Right lobe of liver (tissue), 6 donors: ENCODE measurements around the gene VWA8. TPM values are rescaled to one million over a fixed set of nuclear protein-coding genes. Genes with fewer than 3 reads are reported as not detected.
"Not testable (repeated sequence)": the region's sequence is repeated elsewhere in the genome, so short reads cannot be mapped to it uniquely, and the experiment has no call there.

ENCODE experiments used
- ATAC-seq, 4 donors: fragments of 200-7000 bp; cut with Tn5 transposase; one replicate each; pipeline ENCODE4 v1.9.1; 2020; ENCODE audit warnings: mild to moderate bottlenecking in 4 of 4, moderate library complexity in 4 of 4
- DNase-seq, 3 donors: peaks; one replicate each; pipeline ENCODE4 v3.0.0-alpha.2; 2020
- H3K27ac ChIP-seq, 3 donors: fragments of 200-600 bp; one replicate each; pipeline ENCODE4 v1.8.0; 2022
- H3K27me3 ChIP-seq, 2 donors: fragments of 200-600 bp; one replicate each; pipeline ENCODE4 v1.8.0; 2022
- H3K36me3 ChIP-seq, 4 donors: fragments of 200-600 bp; sonication (generic) in 1 of 4; one replicate each; pipeline versions ENCODE4 v1.5.1 to v1.8.0; 2017 to 2022; ENCODE audit warnings: control low read depth in 1 of 4
- H3K4me1 ChIP-seq, 4 donors: fragments of 200-600 bp; sonication (generic) in 1 of 4; one replicate each; pipeline versions ENCODE4 v1.5.1 to v1.8.0; 2017 to 2022; ENCODE audit warnings: control low read depth in 1 of 4
- H3K4me3 ChIP-seq, 3 donors: fragments of 200-600 bp; one replicate each; pipeline ENCODE4 v1.8.0; 2022
- H3K9me3 ChIP-seq, 4 donors: fragments of 200-600 bp; sonication (generic) in 1 of 4; one replicate each; pipeline versions ENCODE4 v1.5.1 to v1.8.0; 2017 to 2022; ENCODE audit warnings: control low read depth in 1 of 4
- CTCF ChIP-seq, 4 donors: fragments of 200-600 bp in 3 of 4; fragments of 450-650 bp in 1 of 4; IDR thresholded peaks; one replicate each; pipeline versions ENCODE4 v1.5.1 to v1.8.0; 2016 to 2022; ENCODE audit warnings: antibody characterized with exemption in 4 of 4, mild to moderate bottlenecking in 2 of 4
- POLR2A ChIP-seq: fragments of 450-650 bp; IDR thresholded peaks from one replicate; pipeline ENCODE4 v1.6.1; 2017; ENCODE audit warnings: antibody characterized with exemption, mild to moderate bottlenecking
- WGBS: methylation state at CpG from one replicate; pipeline ENCODE4 v1.1.6; 2018; ENCODE audit warnings: low coverage, low lambda C conversion rate; ENCODE audit not compliant: insufficient coverage; ENCODE audit errors: missing lambda C conversion rate; 5-methylcytosine and 5-hydroxymethylcytosine counted together
- intact Hi-C, 2 donors: fragments of 100-400 bp; cut with DNase I; formaldehyde crosslinking; loops; one replicate each; pipeline versions ENCODE4 v1.11.2 to v1.14.1; 2022
- total RNA-seq, 6 experiments: library from RNA; depleted of rRNA in 2 of 6; stranded (reverse); fragments of >200 nt in 2 of 6; fragmentation: NEBNext Ultra II Directional in 3 of 6; extraction: Animal tissue kit (Norgen Biotek cat#: 25700) in 3 of 6; gene quantifications; one replicate each; pipeline versions ENCODE4 v1.1.0 to v1.2.4, GENCODE V29; 2016 to 2023
- donor health status: DM: no; HTN: yes; CAD: no.
- donor health status: DM: no; HTN: no; CAD: no.
- donor health status: DM: no; HTN: no; CAD: no.
- donor health status: DM: no; HTN: yes; CAD: no.
- donor health status: DM: no; HTN: yes; CAD: no.

The VWA8 gene
- total RNA-seq, 6 experiments from 2014 or later: 19.4 to 33.8 (median 30.8) TPM

- H3K27me3 ChIP-seq: no peaks in the 10 kb centered on the region
- peak; percentile 59 for TF ChIP-seq POLR2A
- no peak for TF ChIP-seq CTCF (IDR thresholded peaks at IDR 0.05)
- peak; percentile 93 to 96 (median 94) for ATAC-seq
- intact Hi-C loops: no loop called here
- peaks cover 0 to 23% (median 6%) of the 10 kb centered on the region in 4 donors for H3K4me1 ChIP-seq
- DNase-seq: peak in 1 of 3 donors; percentile 55
- no peak overlapping the region for H3K4me3 ChIP-seq
- peak overlapping the region; percentile 35 to 85 (median 72) for H3K27ac ChIP-seq
- no peaks in the 10 kb centered on the region for H3K9me3 ChIP-seq
- no peaks in the 10 kb centered on the region for H3K36me3 ChIP-seq
- 55% methylated on average over 4 of the region's 4 CpGs for WGBS
Measured at GRCh38 chr13:41639955-41640780, 320.7 kb downstream of the VWA8 start.

- peak overlapping the region in 2 of 3 donors; percentile 72 to 85 for H3K27ac ChIP-seq
- TF ChIP-seq POLR2A (no peak), CTCF (IDR thresholded peaks at IDR 0.05) (no peak)
- DNase-seq (no peak), ATAC-seq (no peak)
- H3K4me3 ChIP-seq: no peak overlapping the region
- H3K9me3 ChIP-seq: no peaks in the 10 kb centered on the region
- no peaks in the 10 kb centered on the region for H3K36me3 ChIP-seq
- H3K4me1 ChIP-seq: peaks cover 0 to 17% (median 5%) of the 10 kb centered on the region in 4 donors
- 98% methylated on average over 7 of the region's 7 CpGs for WGBS
- intact Hi-C loops: no loop called here
- no peaks in the 10 kb centered on the region for H3K27me3 ChIP-seq
Measured at GRCh38 chr13:41639237-41639904, 321.5 kb downstream of the VWA8 start.

- 100% methylated on average over 1 of the region's 1 CpG for WGBS
- TF ChIP-seq CTCF (IDR thresholded peaks at IDR 0.05): no peak
- TF ChIP-seq POLR2A: no peak
- H3K9me3 ChIP-seq: no peaks in the 10 kb centered on the region
- no peak for DNase-seq
- H3K4me1 ChIP-seq: peaks cover 0 to 17% (median 5%) of the 10 kb centered on the region in 4 donors
- ATAC-seq: no peak
- H3K36me3 ChIP-seq: no peaks in the 10 kb centered on the region
- intact Hi-C loops: no loop called here
- H3K27me3 ChIP-seq: no peaks in the 10 kb centered on the region
- no peak overlapping the region for H3K4me3 ChIP-seq
- no peak overlapping the region for H3K27ac ChIP-seq
Measured at GRCh38 chr13:41637586-41637985, 323.3 kb downstream of the VWA8 start.

GRCh38 chr13:41637032-41637431 lies 323.9 kb downstream of the VWA8 start:
- H3K36me3 ChIP-seq, H3K27ac ChIP-seq, H3K27me3 ChIP-seq, H3K4me3 ChIP-seq, DNase-seq, intact Hi-C loops, ATAC-seq, H3K9me3 ChIP-seq: not testable (repeated sequence)
- WGBS: no CpG with 5 or more reads among the region's 5 CpGs
- peaks cover 0 to 17% (median 5%) of the 10 kb centered on the region in 4 donors for H3K4me1 ChIP-seq

GRCh38 chr13:41636590-41636989 lies 324.3 kb downstream of the VWA8 start:
- H3K36me3 ChIP-seq, H3K27ac ChIP-seq, H3K27me3 ChIP-seq, DNase-seq, H3K9me3 ChIP-seq, intact Hi-C loops, H3K4me3 ChIP-seq, ATAC-seq: not testable (repeated sequence)
- peaks cover 0 to 17% (median 5%) of the 10 kb centered on the region in 4 donors for H3K4me1 ChIP-seq
